Activated CD4-positive, alpha-beta T cell treated with anti-CD3 and anti-CD28 coated beads, Interleukin-2, amount 10 ng/mL, durations not matched to agents 24 days and 14 days (primary cell): ENCODE measurements around the gene RIMS3. TPM values are rescaled to one million over a fixed set of nuclear protein-coding genes. Genes with fewer than 3 reads are reported as not detected.
"Not testable (repeated sequence)": the region's sequence is repeated elsewhere in the genome, so short reads cannot be mapped to it uniquely, and the experiment has no call there.

Source experiments
- DNase-seq: peaks from one replicate; pipeline ENCODE4 v3.0.0; 2022
- H3K27ac Mint-ChIP-seq: one replicate; pipeline ENCODE4 v1.8.0; 2022; ENCODE audit warnings: mild to moderate bottlenecking, mixed read lengths
- H3K27me3 Mint-ChIP-seq: one replicate; pipeline ENCODE4 v1.8.0; 2022; ENCODE audit warnings: mixed read lengths
- H3K36me3 Mint-ChIP-seq: one replicate; pipeline ENCODE4 v1.8.0; 2022; ENCODE audit warnings: low read depth, mild to moderate bottlenecking, mixed read lengths
- H3K4me1 Mint-ChIP-seq: one replicate; pipeline ENCODE4 v1.8.0; 2021; ENCODE audit warnings: mixed read lengths
- H3K4me3 Mint-ChIP-seq: one replicate; pipeline ENCODE4 v1.8.0; 2022; ENCODE audit warnings: mild to moderate bottlenecking, moderate library complexity, mixed read lengths
- H3K9me3 Mint-ChIP-seq: one replicate; pipeline ENCODE4 v1.8.0; 2021; ENCODE audit warnings: mixed read lengths
- intact Hi-C: fragments of 100-400 bp; cut with micrococcal nuclease; formaldehyde crosslinking; loops from one replicate; pipeline ENCODE4 v1.15.1; 2023
- total RNA-seq: library from RNA; stranded (reverse); gene quantifications from 2 replicates; pipeline ENCODE4 v1.2.3, GENCODE V29; 2022

The RIMS3 gene
- total RNA-seq, 1 donor from 2014 or later, result 2.0 TPM

DNA sequence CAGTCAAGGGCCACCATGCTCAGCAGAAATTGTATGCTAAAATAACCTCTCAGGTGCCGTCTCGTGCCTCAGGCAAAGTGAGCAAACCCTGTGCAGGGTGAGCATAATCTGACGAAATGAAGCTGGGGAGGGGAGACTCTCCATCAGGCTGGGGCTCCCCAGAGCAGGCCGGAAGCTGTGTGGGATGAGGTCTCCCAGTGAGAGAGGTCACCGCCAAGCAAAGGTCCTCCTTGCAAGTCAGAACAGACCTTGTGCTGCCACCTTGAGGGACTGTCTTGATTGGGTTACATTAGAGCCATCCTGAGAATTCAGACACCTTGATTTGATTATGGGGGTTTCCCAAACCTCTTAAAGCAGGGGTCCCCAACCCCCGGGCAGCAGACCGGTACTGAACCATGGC is 69.9 kb downstream of the RIMS3 start:
- Mint-ChIP-seq H3K36me3 (no peaks in the 10 kb centered on the region), H3K27me3 (peaks cover 21% of the 10 kb centered on the region), H3K4me1 (peaks cover 10% of the 10 kb centered on the region), H3K27ac (no peak overlapping the region), H3K9me3 (no peaks in the 10 kb centered on the region), H3K4me3 (no peak overlapping the region)
- DNase-seq, result no peak
- intact Hi-C loops, result no loop called here

DNA sequence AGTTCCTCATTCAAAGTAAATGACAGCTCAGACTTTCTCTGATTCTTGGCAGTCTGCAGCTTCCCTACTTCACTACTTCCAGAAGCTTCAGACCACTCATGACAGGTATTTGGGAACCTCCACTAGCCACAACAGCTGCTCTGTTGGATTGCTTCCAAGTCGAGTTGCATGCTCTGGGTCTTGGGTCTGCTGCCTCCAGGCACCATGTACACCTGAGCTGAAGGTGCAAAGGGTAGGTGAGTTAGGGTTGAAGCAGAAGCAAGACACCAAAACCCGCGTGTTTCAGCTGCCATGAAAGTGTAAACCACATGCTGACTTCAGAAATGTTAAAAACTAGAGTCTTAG is 71.3 kb downstream of the RIMS3 start:
- Mint-ChIP-seq H3K27me3 (peaks cover 13% of the 10 kb centered on the region), H3K27ac (no peak overlapping the region), H3K36me3 (no peaks in the 10 kb centered on the region), H3K9me3 (no peaks in the 10 kb centered on the region), H3K4me3 (no peak overlapping the region), H3K4me1 (peaks cover 10% of the 10 kb centered on the region)
- DNase-seq, result no peak
- intact Hi-C loops, result no loop called here

DNA sequence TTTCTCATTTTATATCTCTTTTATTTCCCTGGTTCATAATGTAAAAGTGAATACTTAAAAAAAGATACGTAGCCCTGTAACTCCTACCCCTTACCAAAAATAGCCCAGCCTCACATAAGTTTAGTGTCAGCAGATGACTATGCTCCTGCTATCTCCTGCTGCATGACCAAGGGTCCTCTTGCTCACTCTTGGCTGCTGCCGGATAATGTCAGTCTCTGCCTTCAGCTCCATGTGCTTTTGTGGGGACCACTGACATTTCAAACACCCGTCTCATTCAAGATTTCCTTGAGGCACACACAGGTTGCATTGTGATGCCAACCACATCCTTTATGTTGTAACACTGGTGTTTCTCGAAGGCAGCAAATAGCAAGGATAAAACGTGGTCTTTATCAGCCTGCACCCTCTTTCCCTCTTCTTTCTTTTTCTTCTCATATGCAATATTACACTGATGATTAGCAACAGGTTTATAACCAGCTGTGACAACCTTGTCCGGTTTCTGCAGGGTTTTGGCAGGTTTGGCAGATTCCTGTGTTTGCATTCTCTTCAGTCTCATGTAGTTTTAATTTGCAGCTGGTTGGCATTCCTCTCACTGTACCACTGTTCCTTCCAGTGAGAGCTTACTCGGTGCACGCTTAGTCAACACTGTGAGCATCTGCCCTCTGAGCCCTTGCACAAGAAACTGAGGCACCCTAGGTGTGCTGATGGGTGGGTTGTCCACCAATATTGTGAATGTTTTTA is 71.9 kb downstream of the RIMS3 start:
- Mint-ChIP-seq H3K27me3 (peaks cover 10% of the 10 kb centered on the region), H3K9me3 (no peaks in the 10 kb centered on the region), H3K27ac (no peak overlapping the region), H3K4me1 (peaks cover 10% of the 10 kb centered on the region), H3K36me3 (no peaks in the 10 kb centered on the region), H3K4me3 (no peak overlapping the region)
- no peak for DNase-seq
- intact Hi-C loops, result no loop called here

DNA sequence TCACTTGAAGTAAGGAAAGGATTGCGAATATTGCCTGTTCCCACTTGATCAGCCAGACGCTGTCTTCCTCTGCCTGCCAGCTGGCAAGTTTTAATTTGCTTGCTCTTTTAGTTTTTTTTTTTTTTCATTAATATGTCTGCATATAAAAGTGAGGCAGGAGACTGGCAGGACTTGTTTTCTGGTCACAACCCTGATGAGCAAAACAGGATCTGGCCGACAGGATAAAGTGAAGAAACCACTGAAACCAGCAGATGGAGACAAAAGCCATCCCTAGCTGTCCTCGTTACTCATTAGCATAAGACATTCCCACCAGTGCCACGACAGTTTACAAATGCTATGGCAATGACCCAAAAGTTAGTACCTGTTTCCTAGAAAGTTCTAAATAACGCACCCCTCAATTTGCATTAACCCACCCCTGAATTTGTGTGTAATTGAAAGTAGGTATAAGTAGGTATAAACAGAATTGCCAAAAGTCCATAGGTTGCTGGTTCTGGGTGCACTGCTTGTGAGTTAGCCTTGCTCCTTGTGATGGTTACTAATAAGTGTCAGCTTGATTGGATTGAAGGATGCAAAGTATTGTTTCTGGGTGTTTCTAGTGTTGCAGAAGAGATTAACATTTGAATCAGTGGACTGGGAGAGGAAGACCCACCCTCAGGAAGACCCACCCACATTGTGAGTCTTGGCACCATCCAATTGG is 73.2 kb downstream of the RIMS3 start:
- no peak overlapping the region for H3K27ac Mint-ChIP-seq
- peak; percentile 66 for DNase-seq
- no peak overlapping the region for H3K4me3 Mint-ChIP-seq
- intact Hi-C loops, result no loop called here
- no peaks in the 10 kb centered on the region for H3K36me3 Mint-ChIP-seq
- H3K9me3 Mint-ChIP-seq, result no peaks in the 10 kb centered on the region
- peaks cover 5% of the 10 kb centered on the region for H3K27me3 Mint-ChIP-seq
- H3K4me1 Mint-ChIP-seq, result peaks cover 10% of the 10 kb centered on the region

DNA sequence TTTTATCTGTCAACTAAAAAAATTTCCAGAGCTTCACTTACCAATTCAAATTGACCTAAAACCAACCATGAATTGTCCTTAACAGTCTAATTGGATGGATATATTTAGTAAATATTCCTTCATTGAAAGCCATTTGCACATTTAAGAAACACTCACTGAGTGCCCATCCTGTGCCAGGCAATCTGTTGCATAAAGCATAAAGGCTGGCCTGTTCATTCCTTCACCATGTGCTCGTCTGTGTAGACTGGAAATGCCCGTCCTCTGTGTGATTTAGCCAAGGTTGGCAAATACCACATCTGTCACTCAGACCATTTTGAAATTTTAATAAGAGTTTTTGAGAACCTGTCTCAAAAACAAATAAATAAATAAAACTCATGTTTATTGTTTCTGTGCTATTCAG is 76.9 kb downstream of the RIMS3 start:
- Mint-ChIP-seq H3K4me3 (no peak overlapping the region), H3K27me3 (peaks cover 7% of the 10 kb centered on the region), H3K9me3 (no peaks in the 10 kb centered on the region), H3K36me3 (no peaks in the 10 kb centered on the region), H3K4me1 (peaks cover 8% of the 10 kb centered on the region), H3K27ac (no peak overlapping the region)
- intact Hi-C loops, result no loop called here
- DNase-seq, result no peak

DNA sequence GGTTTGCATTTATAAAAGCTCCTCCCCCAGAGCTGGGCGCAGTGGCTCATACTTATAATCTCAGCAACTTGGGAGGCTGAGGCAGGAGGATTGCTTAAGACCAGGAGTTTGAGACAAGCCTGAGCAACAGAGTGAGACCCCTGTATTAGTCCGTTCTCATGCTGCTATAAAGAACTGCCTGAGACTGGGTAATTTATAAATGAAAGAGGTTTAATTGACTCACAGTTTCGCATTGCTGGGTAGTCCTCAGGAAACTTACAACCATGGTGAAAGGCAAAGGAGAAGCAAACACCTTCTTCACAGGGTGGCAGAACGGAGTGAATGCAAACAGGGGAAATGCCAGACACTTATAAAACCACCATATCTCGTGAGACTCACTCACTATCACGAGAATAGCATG is 81.5 kb downstream of the RIMS3 start:
- no peak overlapping the region for H3K4me3 Mint-ChIP-seq
- peaks cover 18% of the 10 kb centered on the region for H3K27me3 Mint-ChIP-seq
- H3K27ac Mint-ChIP-seq, result no peak overlapping the region
- intact Hi-C loops, result no loop called here
- no peaks in the 10 kb centered on the region for H3K36me3 Mint-ChIP-seq
- no peaks in the 10 kb centered on the region for H3K9me3 Mint-ChIP-seq
- peaks cover 4% of the 10 kb centered on the region for H3K4me1 Mint-ChIP-seq
- DNase-seq, result no peak

DNA sequence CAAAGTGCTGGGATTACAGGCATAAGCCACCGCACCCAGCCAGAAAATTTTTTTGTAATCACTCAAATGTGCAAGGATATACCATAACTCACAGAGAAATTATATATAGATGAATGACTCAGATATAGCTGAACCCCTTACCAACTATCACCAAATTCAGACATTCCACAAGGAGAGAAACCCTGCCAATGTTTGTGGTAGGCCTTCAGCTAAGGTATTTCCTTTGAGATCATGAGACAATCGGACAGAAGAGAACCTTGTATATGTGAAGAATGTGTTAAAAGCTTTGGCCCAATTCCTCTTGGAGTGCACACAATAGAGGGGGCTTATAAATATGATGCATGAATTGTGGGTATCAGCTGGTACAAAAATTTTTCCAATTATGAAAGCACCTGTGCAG is 83.4 kb downstream of the RIMS3 start:
- H3K27ac Mint-ChIP-seq, result no peak overlapping the region
- peaks cover 4% of the 10 kb centered on the region for H3K9me3 Mint-ChIP-seq
- no peak overlapping the region for H3K4me3 Mint-ChIP-seq
- H3K36me3 Mint-ChIP-seq, result no peaks in the 10 kb centered on the region
- H3K4me1 Mint-ChIP-seq, result peaks cover 4% of the 10 kb centered on the region
- intact Hi-C loops, result no loop called here
- no peak for DNase-seq
- peaks cover 18% of the 10 kb centered on the region for H3K27me3 Mint-ChIP-seq

DNA sequence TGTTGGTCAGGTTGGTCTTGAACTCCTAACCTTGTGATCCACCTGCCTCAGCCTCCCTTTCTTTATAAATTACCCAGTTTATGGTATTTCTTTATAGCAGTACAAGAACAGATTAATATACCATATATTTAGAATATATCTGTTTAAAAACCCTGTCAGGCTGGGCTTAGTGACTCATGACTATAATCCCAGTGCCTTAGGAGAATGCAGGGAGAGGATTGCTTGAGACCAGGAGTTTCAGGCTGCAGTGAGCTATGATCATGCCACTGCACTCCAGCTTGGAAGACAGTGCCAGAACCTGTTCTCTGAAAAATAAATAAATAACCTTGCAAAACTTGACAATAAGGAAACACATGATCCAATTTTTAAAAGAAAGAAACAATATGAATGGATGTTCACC is 90.1 kb downstream of the RIMS3 start:
- H3K27ac Mint-ChIP-seq, result no peak overlapping the region
- H3K4me3 Mint-ChIP-seq, result no peak overlapping the region
- no peaks in the 10 kb centered on the region for H3K36me3 Mint-ChIP-seq
- intact Hi-C loops, result no loop called here
- DNase-seq, result no peak
- no peaks in the 10 kb centered on the region for H3K4me1 Mint-ChIP-seq
- H3K9me3 Mint-ChIP-seq, result peaks cover 7% of the 10 kb centered on the region
- H3K27me3 Mint-ChIP-seq, result peaks cover 13% of the 10 kb centered on the region

DNA sequence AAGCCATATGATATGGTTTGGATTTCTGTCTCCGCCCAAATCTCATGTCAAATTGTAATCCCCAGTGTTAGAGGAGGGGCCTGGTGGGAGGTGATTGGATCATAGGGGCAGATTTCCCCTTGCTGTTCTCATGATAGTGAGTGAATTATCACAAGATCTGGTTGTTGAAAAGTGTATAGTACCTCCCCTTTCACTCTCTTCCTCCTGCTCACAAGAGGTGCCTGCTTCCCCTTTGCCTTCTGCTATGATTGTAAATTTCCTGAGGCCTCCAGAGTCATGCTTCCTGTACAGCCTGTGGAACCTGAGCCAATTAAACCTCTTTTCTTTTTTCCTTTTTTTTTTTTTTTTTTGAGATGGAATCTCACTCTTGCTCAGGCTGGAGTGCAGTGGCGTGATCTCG is 90.7 kb downstream of the RIMS3 start:
- DNase-seq, H3K9me3 Mint-ChIP-seq, H3K27ac Mint-ChIP-seq, H3K4me1 Mint-ChIP-seq, intact Hi-C loops, H3K4me3 Mint-ChIP-seq, H3K36me3 Mint-ChIP-seq: not testable (repeated sequence)
- H3K27me3 Mint-ChIP-seq, result peaks cover 10% of the 10 kb centered on the region

Other genes with a start within 250 kb of the RIMS3 start
- gene ZFP69B, start 215.2 kb downstream of the RIMS3 start, total RNA-seq, result 5.5 and 6.3 TPM in 2 replicates
- gene ZFP69, start 188.4 kb downstream of the RIMS3 start, total RNA-seq, result 3.1 and 3.9 TPM in 2 replicates
- gene EXO5, start 156.9 kb downstream of the RIMS3 start, total RNA-seq, result 17.2 and 18.0 TPM in 2 replicates
- 4.7 and 4.9 TPM in 2 replicates for gene ZNF684, start 134.0 kb downstream of the RIMS3 start, total RNA-seq
- 66.5 and 73.2 TPM in 2 replicates for gene NFYC, start 26.0 kb upstream of the RIMS3 start, total RNA-seq
- 1.4 and 1.5 TPM in 2 replicates for gene KCNQ4, start 118.1 kb upstream of the RIMS3 start, total RNA-seq
- gene CITED4, start 196.7 kb upstream of the RIMS3 start, total RNA-seq, result 5.5 and 6.0 TPM in 2 replicates